Measurements from ENCODE around the gene KLHL8.
"Not testable (repeated sequence)": the region's sequence is repeated elsewhere in the genome, so short reads cannot be mapped to it uniquely, and the experiment has no call there.

KLHL8 gene

DNA sequence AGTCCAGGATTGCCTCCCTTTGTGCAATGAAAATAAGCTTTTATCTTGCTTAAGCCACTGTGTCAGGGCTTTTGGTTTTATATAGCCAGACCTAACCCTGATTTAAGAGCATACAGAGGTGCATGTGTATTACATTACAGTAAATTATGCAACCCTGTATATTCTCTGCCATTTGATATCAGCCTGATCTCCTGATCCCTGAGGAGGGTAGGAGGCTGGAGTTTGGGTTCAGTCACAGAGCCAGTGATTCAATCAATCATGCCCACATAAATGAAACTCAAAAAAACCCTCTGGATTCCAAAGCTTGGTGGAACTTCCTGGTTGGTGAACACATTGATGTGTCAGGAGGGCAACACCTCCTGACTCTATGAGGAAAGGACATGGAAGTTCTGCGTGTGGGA is 7.3 kb upstream of the KLHL8 start:
- no peak for DNase-seq (ENCODE audit: low read depth)

DNA sequence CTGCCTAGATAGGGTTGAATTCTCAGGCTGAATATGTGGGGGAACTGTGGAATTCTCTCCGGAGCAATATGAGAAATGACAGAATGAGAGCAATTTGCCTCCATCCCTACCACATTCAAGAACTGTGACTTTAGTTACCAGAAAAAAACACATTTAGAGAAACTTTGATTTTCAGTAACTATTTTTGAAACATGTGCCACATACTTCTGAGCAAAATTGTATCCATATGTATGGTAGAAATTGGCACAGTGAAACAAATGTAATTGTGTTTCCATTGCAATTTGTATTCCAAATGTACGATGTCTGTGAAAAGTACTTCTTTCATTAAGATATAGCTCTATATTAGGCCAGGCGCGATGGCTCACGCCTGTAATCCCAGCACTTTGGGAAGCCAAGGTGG is 5.5 kb upstream of the KLHL8 start:
- no peak for DNase-seq (ENCODE audit: low read depth)

DNA sequence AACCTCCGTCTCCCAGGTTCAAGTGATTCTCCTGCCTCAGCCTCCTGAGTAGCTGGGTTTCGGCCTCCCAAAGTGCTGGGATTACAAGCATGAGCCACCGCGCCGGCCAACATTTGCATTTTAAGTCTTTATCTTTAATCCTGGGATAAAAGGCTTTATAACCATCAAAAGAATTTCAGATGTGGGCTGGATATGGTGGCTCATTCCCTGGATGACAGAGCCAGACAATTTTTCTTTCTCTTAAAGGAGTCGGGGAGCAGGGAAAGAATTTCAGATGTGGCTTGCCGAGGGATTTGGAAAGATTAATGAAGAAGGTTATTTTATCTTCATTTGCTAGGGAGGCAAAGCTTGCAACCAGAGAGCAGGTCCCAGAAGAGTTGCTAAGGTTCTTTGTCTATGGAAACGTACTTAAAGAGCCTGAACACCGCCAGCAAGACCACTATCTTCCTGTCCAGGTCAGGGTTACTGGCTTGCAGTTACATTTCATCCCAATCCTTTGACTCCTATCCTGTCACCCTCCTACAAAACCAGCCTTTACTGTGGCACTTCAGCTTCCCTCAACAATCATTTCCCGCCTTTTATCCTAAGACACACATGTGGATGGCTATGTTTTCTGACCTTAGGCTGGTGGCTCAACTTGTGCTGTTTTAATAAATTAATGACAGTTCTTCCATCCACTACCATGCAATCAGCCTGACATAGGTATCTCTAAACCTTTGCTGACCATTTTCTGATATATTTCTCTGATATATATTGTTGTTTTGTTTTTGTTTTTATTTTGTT is 3.9 kb upstream of the KLHL8 start:
- no peak for DNase-seq (ENCODE audit: low read depth)

DNA sequence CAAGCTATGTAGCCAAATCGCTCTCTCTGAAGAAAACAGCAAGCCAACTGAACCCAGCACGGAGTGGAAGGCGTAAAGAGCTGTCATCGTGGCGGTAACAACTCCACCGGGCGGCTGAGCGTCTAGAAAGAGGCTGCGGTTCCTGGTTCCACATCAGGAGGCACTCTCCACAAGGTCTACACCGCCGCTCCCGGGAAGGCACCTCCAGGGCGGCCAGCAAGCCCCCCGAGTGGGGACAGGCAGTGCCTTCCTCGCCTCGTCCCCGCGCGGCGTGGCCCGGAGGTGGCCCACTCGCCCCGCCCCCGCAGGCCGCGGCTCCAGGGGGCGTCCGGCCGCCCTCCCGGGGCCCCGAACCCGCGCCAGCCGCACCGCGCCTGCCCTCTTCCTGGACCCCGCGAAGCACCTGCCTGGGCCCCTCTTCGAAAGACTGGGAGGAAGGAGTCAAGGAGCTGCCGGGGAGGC is 755 bp downstream of the KLHL8 start:
- DNase-seq (ENCODE audit: low read depth): no peak

DNA sequence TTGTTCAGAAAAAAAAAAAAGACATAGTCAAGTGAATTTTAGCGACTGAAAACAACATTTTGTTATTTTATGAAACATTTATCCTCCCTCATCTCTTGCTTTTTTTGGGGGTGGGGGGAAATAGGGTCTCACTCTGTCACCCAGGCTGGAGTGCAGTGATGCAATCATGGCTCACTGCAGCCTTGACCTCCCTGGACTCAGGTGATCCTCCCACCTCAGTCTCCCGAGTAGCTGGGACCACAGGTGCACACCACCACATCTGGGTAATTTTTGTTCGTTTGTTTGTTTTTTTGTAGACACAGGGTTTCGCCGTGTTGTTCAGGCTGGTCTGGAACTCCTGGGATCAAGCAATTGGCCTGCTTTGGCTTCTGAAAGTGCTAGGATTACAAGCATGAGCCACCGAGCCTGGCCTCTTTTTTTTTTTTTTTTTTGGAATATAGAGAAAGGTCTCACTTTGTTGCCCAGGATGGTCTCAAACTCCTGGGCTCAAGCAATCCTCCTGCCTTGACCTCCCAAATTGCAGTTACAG is 3.1 kb downstream of the KLHL8 start:
- DNase-seq (ENCODE audit: low read depth): not testable (repeated sequence)

DNA sequence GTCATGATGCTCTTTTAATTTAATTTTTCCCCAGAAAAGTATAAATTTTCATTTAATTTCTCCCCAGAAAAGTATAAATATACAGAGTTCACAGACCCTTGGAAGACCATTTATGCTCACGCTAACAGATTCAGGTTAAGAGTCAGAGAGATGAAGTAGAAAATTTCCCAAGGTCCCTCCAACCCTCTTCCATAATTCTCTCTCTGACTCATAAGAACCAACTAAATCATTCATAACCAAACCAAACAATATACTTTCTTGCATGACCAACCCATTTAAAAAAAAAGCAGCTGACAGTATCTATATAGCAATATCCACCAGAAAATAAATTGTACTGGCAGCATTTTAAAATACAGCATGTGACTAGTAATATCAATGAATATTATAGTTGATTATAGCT is 3.9 kb downstream of the KLHL8 start:
- no peak for DNase-seq (ENCODE audit: low read depth)

DNA sequence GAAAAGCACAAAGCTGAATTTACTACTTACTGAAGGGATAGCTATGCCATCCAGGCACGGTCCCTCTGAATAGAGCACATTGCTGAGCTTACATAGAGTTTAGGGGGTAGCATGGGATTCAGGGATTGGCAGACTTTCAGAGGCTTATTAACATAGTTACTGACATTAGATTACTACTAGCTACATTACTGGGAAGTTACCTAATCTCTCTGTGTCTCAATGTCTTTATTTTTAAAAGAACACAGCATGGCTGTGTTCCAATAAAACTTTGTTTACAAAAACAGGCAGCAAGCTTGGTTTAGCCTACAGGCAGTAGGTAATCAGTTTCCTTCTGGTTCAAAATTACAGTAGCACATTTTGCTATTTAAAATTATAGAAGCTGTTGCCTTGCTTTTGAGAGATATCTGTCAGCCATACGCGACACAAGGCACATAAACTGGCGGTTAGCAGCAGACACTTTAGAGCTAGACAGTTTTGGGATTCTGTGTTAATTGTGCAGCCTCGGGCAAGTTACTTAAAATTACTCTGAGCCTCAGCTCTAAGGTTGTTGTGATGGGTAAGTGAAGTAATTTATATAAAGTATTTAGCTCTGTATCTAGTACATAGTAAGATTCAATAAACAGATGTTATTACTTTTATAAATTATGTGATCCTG is 6.9 kb downstream of the KLHL8 start:
- no peak for DNase-seq (ENCODE audit: low read depth)

DNA sequence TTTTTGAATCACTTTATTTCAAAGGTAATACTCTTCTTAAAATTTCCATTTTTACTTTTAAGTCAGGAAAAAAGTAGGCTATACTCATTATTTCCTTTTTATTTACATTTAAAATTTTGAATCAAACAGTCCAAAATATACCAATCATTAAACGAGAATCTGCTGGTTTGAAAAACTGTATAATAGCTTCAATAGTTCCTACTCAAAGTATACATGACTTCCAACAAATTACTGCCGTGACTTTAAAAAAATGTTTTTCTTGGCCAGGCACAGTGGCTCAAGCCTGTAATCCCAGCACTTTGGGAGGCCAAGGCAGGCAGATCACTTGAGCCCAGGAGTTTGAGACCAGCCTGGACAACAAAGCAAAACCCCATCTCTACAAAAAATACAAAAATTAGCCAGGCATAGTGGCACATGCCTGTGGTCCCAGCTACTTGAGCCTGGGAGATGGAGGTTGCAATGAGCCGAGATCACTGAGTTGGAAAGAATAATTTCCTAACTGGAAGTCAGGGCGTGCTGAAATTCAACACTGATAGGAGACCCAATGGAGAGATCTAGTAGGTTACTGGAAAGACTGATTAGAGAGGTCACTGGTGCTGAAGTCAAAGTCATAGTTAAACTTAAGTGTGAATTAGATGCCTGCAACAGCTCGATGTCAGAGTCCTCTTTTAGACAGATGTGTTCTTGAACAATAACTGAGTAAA is 9.0 kb downstream of the KLHL8 start:
- DNase-seq (ENCODE audit: low read depth): no peak

DNA sequence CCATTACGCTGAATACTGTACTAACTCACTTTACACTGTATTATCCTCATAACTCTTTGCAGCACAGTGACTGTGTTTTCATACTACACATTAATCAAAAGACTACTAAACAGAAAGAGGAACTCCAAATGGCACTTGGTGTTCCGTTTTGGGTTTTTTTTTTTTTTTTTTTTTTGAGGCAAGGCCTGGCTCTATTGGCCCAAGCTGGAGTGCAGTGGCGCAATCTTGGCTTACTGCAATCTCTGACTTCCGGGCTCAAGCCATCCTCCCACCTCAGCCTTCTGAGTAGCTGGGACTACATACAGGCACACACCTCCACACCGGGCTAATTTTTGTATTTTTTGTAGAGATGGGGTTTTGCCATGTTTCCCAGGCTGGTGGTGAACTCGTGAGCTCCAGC is 10.7 kb downstream of the KLHL8 start:
- DNase-seq (ENCODE audit: low read depth): no peak

DNA sequence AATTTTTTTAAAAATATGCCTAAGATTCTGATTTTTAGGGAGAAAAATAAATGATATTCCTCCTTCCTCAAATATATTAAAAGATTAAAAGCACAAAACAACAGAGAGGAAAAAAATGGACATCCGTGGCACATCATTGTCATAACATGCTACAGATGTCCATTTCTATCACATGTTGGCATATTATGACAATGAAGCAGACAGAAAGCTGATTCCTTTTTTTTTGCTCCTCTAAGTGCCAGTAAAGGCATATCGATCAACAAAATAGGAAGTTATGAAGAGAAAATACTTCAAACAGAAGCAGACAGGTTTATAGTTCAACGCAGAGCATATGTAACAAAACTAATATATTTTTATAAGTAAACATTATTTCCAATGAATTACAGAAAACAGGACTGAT is 11.2 kb downstream of the KLHL8 start:
- DNase-seq (ENCODE audit: low read depth): no peak

DNA sequence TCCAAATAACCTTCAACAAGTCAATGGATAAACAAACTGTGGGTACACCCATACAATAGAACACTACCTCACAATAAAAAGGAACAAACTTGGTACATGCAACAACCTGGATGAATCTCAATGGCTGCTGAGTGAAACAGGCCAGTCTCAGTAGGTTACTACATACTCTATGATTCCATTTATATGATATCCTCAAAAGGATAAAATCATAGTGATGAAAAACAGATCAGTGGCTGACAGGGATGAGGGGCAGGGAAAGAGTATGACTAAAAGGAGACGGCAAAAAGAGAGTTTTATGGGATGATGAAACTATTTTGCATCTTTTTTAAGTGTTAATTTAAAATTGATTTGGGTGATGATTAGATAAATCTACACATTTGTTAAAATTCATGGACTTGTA is 15.9 kb downstream of the KLHL8 start:
- DNase-seq (ENCODE audit: low read depth): no peak

DNA sequence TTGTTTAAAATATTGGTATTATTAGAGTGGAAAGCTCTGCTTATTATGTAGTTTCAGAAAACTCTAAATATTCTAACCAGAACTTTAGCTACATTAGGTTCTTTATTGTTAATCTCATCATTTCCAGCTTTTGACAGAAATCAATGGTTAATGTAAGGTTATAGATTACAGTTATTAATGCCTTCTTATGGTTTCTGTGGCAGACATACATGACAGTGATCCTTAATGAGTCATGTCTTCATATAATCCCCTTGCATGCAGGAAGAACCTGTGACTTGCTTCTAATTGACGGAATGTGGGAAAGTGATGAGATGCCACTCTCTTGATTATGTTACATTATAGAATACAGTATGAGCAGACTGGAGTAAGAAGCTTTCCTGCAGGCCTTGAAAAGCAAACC is 23.5 kb downstream of the KLHL8 start:
- no peak for DNase-seq (ENCODE audit: low read depth)

DNA sequence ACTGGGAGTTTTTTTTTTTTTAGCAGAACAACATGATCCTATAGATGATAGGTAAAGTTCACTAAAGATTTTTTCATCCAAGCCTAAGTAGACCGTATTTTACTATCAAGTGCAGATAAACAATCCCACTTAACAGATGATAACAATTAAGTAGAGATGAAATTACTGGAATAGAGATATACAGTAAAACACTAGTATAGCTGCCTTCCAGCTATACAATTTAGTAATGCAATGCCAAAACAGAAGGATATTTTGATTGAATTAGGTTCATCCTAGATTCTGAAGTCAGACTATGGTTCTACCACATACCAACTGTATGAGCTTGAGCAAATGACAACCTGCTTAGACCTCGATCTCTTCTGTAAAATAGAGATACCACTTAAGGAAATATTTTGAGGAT is 24.3 kb downstream of the KLHL8 start:
- no peak for DNase-seq (ENCODE audit: low read depth)

DNA sequence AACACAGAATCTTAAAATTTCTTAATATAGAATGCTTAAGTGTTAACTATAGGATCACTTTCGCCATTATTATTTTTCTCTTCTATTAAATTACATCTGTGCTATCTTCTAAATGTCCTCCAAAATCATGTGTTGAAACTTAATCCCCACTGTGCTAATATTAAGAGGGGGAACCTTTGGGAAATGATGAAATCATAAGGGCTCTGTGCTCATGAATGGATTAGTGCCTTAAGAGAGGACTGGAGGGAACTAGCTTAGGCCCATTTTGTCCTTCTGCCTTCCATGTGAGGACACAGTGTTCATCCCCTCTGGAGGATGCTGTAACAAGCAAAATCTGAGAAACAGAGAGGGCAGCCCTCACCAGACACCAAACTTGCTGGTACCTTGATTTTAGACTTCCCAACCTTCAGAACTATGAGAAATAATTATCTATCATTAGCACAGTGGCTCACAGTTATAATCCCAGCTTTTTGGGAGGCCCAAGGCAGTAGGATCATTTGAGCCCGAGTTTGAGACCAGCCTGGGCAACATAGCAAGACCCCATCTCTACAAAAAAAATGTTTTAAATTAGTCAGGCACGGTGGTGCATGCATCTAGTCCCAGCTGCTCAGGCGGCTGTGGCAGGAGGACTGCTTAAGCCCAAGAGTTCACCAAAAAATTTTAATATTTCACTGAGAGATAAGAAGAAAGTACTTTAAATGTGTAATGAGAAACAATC is 26.3 kb downstream of the KLHL8 start:
- no peak for DNase-seq (ENCODE audit: low read depth)

DNA sequence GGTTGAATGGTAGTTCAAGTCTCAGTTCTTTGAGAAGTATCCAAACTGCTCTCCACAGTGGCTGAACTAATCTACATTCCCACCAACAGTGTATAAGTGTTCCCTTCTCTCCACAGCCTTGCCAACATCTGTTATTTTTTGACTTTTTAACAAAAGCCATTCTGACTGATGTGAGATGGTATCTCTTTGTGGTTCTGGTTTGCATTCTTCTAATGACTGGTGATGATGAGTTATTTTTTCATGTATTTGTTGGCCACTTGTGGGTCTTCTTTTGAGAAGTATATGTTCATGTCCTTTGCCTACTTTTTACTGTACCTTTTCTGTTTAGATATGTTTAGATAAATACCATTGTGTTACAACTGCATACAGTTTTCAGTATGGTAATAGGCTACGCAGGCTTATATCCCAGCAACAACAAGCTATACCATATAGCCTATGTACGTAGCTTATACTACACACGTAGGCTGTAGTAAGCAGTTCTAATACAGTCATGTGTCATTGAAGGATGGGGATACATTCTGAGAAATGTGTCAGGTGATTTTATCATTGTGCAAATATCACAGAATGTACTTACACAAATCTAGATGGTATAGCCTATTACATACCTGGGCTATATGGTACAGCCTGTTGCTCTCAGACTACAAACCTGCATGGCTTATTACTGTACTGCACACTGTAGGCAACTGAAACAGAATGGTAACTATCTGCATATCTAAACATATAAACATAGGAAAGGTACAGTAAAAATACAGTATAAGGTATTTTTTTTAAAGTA is 28.1 kb downstream of the KLHL8 start:
- no peak for DNase-seq (ENCODE audit: low read depth)

DNA sequence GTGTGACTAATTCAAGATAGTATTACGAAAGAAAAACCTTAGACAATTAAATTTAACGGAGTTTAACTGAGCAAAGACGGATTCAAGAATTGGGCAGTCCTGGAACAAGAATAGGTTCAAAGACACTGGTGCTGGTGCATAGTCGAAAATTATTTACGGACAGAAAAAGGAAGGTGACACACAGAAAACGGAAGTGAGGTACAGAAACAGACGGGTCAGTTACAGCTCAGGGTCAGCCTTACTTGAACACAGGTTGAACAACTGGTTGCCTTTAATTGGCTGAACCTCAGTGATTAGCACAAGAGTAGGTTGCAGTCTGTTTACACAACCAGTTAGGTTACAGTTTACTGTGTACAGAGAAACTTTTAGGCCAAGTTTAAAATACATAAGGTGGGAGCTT is 31.5 kb downstream of the KLHL8 start:
- DNase-seq (ENCODE audit: low read depth): no peak

DNA sequence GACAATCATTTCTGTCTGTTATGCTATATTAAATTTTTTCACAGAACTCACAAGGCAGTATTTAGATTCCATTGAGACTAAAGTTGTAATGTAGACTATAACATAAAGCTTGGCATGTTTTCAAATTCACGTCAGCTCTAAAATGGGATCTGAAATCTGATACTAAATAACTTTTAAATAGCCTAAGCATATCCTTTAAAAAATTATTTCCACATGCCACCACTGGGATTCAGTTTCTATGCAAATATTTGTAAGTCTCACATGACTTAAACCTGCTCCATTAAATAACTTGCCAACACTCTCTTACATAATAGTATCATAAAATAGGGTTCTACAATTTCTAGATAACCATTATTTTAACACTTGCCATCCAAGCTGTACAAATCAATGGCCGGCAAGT is 32.4 kb downstream of the KLHL8 start:
- no peak for DNase-seq (ENCODE audit: low read depth)

DNA sequence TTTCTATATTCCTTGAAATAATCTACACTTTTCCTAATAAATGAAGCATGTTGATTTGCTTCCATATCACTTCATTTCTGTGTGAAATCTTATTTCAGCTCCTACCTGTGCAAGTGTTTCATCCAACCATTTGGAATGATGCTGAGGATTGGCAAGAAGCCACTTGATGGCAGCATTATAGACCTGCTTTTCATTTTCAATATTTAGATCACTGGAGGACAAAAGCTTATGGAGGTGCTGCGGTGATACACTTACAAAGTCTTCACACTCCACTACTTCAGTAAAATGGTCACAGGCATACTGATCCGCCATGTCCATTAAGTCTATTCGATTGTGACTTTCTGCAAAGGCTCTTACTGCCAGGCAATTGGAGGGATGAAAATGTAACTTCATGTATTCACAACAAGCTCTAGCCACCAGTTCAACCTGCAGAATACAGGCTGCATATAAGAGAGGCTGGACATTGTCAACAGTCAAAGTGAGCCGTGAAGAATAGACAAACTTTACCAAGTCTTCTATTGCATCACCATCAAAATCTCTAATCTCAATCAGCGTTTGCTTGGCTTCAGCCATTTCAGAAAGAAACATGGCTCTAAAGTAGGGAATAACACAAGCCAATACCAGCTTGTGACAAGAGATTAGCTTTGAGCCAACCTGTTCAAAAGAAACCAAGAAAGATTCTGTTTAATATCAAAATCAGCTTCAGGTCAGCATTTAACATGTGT is 35.1 kb downstream of the KLHL8 start:
- no peak for DNase-seq (ENCODE audit: low read depth)

DNA sequence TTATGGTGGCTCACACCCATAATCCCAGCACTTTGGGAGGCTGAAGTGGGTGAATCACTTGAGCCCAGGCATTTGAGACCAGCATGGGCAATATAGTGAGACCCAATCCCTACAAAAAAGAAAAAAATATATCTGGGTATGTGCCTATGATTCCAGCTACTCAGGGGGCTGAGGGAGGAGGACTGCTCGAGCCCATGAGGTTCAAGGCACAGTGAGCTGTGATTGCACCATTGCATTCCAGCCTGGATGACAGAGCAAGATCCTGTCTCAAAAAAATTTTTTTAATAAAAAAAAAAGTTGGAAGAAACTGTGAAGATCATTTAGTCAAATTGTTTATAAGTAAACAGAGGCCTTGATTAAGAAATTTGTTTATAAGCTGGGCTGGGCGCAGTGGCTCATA is 39.7 kb downstream of the KLHL8 start:
- DNase-seq (ENCODE audit: low read depth): no peak

DNA sequence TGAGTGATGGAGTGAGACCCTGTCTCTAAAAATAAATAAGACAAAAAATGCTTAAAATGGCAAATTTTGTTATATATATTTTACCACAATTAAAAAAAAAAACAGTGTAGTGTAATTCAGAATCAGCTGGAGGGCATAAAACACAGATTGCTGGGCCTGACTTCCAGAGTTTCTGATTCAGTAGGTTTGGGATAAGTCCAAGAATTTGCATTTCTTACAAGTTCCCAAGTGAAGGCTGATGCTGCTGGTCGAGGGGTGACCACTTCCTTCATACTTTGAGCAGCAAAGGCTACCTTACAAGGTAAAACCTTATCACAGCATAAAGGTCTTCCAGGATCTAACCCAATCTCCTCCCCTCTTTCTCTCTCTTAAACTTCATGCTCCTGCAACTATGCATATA is 40.7 kb downstream of the KLHL8 start:
- no peak for DNase-seq (ENCODE audit: low read depth)

DNA sequence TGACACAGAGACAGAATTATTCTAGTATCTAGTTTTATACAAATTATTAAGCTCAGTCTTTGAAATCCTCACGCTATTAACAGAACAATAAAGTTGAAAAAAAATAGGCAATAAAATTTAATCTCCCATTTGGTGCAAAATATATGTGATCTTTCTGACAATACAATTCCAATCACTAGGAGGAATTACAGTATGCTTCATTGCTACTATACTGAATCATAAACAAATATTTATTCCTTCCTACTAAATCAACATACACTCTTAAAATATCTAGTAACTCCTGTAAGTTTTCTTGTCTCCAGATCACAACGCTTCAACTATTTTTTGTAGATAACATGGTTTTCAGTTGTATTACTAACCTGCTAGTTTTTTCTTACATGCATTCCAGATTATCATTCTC is 45.7 kb downstream of the KLHL8 start:
- no peak for DNase-seq (ENCODE audit: low read depth)
